Astrocyte (in vitro differentiated cells and primary cell): ENCODE results near the gene IDUA.

Experiments
- EZH2 ChIP-seq: IDR thresholded peaks from 2 replicates; pipeline ENCODE4 v1.6.1; 2012; ENCODE audit warnings: mild to moderate bottlenecking, low read length, inconsistent platforms; ENCODE audit not compliant: insufficient read depth
- TF ChIP-seq, protein P1 (sequence below): IDR thresholded peaks from 2 replicates; pipeline ENCODE4 v1.5.1; 2011; ENCODE audit warnings: low read depth, mild to moderate bottlenecking, inconsistent platforms, low read length, moderate library complexity; ENCODE audit not compliant: insufficient read depth

DNA sequence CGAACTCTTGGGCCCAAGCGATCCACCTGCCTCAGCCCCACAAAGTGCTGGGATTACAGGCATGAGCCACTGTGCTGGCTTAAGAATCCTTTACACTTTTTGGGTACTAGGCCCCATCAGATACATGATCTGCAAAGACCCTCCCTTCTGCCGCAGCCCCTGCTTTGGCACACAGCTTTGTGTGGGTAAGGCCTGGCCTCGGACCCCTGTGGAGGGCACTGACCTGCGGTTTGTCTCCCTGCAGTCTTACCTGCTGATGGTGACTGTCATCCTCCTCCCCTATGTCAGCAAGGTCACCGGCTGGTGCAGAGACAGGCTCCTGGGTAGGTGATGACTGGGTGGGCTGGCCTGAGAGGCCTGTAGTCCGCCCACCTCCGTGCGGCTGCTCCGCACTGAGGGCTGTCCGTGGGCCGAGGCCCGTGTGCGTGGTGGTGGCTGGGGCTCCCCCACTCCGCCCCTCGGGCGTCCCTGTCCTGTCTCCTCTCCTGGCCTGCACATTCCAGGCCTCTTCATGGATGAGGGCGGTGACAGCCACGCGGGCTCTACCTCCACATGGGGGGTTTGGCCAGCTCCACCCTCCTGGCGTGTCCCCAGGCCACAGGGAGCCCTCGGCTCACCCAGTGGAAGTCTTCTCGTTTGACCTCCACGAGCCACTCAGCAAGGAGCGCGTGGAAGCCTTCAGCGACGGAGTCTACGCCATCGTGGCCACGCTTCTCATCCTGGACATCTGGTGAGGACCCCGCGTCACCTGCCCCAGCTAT is 31.5 kb upstream of the IDUA start:
- TF ChIP-seq, protein P1, sequence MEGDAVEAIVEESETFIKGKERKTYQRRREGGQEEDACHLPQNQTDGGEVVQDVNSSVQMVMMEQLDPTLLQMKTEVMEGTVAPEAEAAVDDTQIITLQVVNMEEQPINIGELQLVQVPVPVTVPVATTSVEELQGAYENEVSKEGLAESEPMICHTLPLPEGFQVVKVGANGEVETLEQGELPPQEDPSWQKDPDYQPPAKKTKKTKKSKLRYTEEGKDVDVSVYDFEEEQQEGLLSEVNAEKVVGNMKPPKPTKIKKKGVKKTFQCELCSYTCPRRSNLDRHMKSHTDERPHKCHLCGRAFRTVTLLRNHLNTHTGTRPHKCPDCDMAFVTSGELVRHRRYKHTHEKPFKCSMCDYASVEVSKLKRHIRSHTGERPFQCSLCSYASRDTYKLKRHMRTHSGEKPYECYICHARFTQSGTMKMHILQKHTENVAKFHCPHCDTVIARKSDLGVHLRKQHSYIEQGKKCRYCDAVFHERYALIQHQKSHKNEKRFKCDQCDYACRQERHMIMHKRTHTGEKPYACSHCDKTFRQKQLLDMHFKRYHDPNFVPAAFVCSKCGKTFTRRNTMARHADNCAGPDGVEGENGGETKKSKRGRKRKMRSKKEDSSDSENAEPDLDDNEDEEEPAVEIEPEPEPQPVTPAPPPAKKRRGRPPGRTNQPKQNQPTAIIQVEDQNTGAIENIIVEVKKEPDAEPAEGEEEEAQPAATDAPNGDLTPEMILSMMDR: no peak
- no peak for TF ChIP-seq EZH2
